GM12878 (cell line): ENCODE results near the gene ANKRD16. TPM values are rescaled to one million over a fixed set of nuclear protein-coding genes. Genes with fewer than 3 reads are reported as not detected.
"Not testable (repeated sequence)": the region's sequence is repeated elsewhere in the genome, so short reads cannot be mapped to it uniquely, and the experiment has no call there.

Experiments used
- ATAC-seq: fragments of 200-7000 bp; cut with Tn5 transposase; 3 replicates; pipeline ENCODE4 v1.9.1; 2020; ENCODE audit warnings: mild to moderate bottlenecking, moderate library complexity
- BruUV-seq: library from RNA; stranded (reverse); fragments of 400-500 nt; replicated peaks from 2 replicates; lab custom pipeline; 2021; lab: Mats Ljungman, UMichigan
- CTCF ChIA-PET: fragments of 300-600 bp; sonication (Branson Sonifier 250); formaldehyde crosslinking; extraction: SDS; loops from one replicate; lab custom pipeline; 2021; ENCODE audit warnings: inconsistent platforms; lab: Yijun Ruan, JAX
- POLR2A ChIA-PET: fragments of 350-600 bp; formaldehyde crosslinking; extraction: SDS; loops from one replicate; lab custom pipeline; 2021; ENCODE audit warnings: inconsistent platforms; lab: Charles Lee
- RAD21 ChIA-PET: fragments of 300-600 bp; sonication (Branson Sonifier 250); formaldehyde crosslinking; loops from one replicate; lab custom pipeline; 2023; ENCODE audit warnings: antibody characterized with exemption; ENCODE audit not compliant: unreplicated experiment; lab: Charles Lee
- SMC1A ChIA-PET: fragments of 300-600 bp; sonication (Branson Sonifier 250); formaldehyde crosslinking; loops from one replicate; lab custom pipeline; 2023; ENCODE audit not compliant: unreplicated experiment, uncharacterized antibody; lab: Charles Lee
- DNase-seq: peaks from one replicate; pipeline ENCODE4 v3.0.0-alpha.2; 2011; ENCODE audit warnings: low read depth, low spot score
- FAIRE-seq: peaks from 3 replicates; lab custom pipeline; 2011; peaks lifted over from hg19 to GRCh38; lab: Jason Lieb, UNC
- H2AFZ ChIP-seq: 2 replicates; pipeline ENCODE4 v1.6.0; 2011; ENCODE audit warnings: low read depth, low read length, control low read depth; ENCODE audit not compliant: control insufficient read depth
- H3K27ac ChIP-seq: 2 replicates; pipeline ENCODE4 v1.5.1; 2011; ENCODE audit warnings: control low read depth; ENCODE audit not compliant: control insufficient read depth, insufficient read depth
- H3K27me3 ChIP-seq, 2 experiments: replicated peaks in 1 of 2; 2 replicates each; pipeline versions ENCODE4 v1.6.0 to v1.6.1; 2011; ENCODE audit warnings: low read length in 1 of 2; ENCODE audit not compliant: control insufficient read depth in 2 of 2, insufficient read depth in 2 of 2
- H3K36me3 ChIP-seq, 2 experiments: 2 replicates each; pipeline ENCODE4 v1.5.1; 2011; ENCODE audit warnings: low read length in 1 of 2; ENCODE audit not compliant: control insufficient read depth in 2 of 2, insufficient read depth in 2 of 2
- H3K4me1 ChIP-seq: 2 replicates; pipeline ENCODE4 v1.6.1; 2011; ENCODE audit warnings: mild to moderate bottlenecking, low read length, moderate library complexity, mixed read lengths; ENCODE audit not compliant: control insufficient read depth, insufficient read depth
- H3K4me2 ChIP-seq: 2 replicates; pipeline ENCODE4 v1.6.0; 2011; ENCODE audit warnings: control low read depth; ENCODE audit not compliant: control insufficient read depth, insufficient read depth
- H3K4me3 ChIP-seq: fragments of 200-600 bp; sonication (generic); 2 replicates; pipeline ENCODE4 v1.5.1; 2016
- H3K79me2 ChIP-seq: 2 replicates; pipeline ENCODE4 v1.6.0; 2011; ENCODE audit warnings: low read length; ENCODE audit not compliant: control insufficient read depth, insufficient read depth
- H3K9ac ChIP-seq: 2 replicates; pipeline ENCODE4 v1.8.0; 2011; ENCODE audit warnings: low read length, control low read depth, mixed read lengths; ENCODE audit not compliant: control insufficient read depth, insufficient read depth
- H3K9me3 ChIP-seq: replicated peaks from 3 replicates; pipeline ENCODE4 v1.5.1; 2011; ENCODE audit warnings: mild to moderate bottlenecking, low read length; ENCODE audit not compliant: control insufficient read depth, insufficient read depth
- H4K20me1 ChIP-seq: 2 replicates; pipeline ENCODE4 v1.6.0; 2011; ENCODE audit not compliant: control insufficient read depth, insufficient read depth
- BCLAF1 ChIP-seq: fragments of 450-650 bp; IDR thresholded peaks from 2 replicates; pipeline ENCODE4 v1.6.1; 2017; ENCODE audit warnings: antibody characterized with exemption, mild to moderate bottlenecking, moderate library complexity
- DPF2 ChIP-seq: fragments of 450-650 bp; IDR thresholded peaks from 2 replicates; pipeline ENCODE4 v1.6.1; 2017; ENCODE audit warnings: mild to moderate bottlenecking
- JUND ChIP-seq: IDR thresholded peaks from 2 replicates; pipeline ENCODE4 v1.6.1; 2012; ENCODE audit warnings: low read depth, mild to moderate bottlenecking, low read length, improper control_type of control experiment, moderate library complexity
- MTA3 ChIP-seq: IDR thresholded peaks from 2 replicates; pipeline ENCODE4 v1.6.1; 2012; ENCODE audit warnings: low read length, inconsistent platforms, borderline replicate concordance
- PRDM15 ChIP-seq: fragments of 450-650 bp; formaldehyde crosslinking; IDR thresholded peaks from 2 replicates; pipeline ENCODE4 v1.4.0; 2020; ENCODE audit warnings: mild to moderate bottlenecking, moderate library complexity
- ZNF384 ChIP-seq: IDR thresholded peaks from 2 replicates; pipeline ENCODE4 v1.6.1; 2012; ENCODE audit warnings: low read depth, mild to moderate bottlenecking, low read length, improper control_type of control experiment, borderline replicate concordance
- ZZZ3 ChIP-seq: IDR thresholded peaks from 2 replicates; pipeline ENCODE4 v1.6.1; 2011; ENCODE audit warnings: low read depth; ENCODE audit not compliant: control insufficient read depth, insufficient read length
- WGBS: methylation state at CpG from one replicate; pipeline ENCODE4 v1.1.6; 2016; ENCODE audit warnings: low lambda C conversion rate; ENCODE audit not compliant: insufficient replicate concordance, insufficient coverage; ENCODE audit errors: missing lambda C conversion rate; 5-methylcytosine and 5-hydroxymethylcytosine counted together
- in situ Hi-C: fragments of 300-500 bp; cut with MboI; formaldehyde crosslinking; loops from 9 replicates; pipeline ENCODE4 v1.14.3; 2018; ENCODE audit warnings: mixed read lengths
- intact Hi-C: fragments of 100-400 bp; cut with micrococcal nuclease; formaldehyde crosslinking; loops from one replicate; pipeline ENCODE4 v1.14.2; 2022; ENCODE audit not compliant: unreplicated experiment
- polyA plus RNA-seq, 11 experiments: library from polyadenylated mRNA; depleted of rRNA in 4 of 11; unstranded in 6 of 11; stranded (reverse) in 5 of 11; fragments of >200 nt; fragmentation: Nextera tagmentation in 4 of 11; fragmentation: Illumina TruSeq in 1 of 11; extraction: Ambion mirVana in 4 of 11; extraction: Trizol in 1 of 11; gene quantifications; 1 replicate in 1 of 11; 2 replicates in 10 of 11; pipeline versions ENCODE4 v1.2.1 to v1.2.3, GENCODE V29; 2011 to 2016; ENCODE audit warnings: inconsistent platforms in 2 of 11, missing spikeins in 2 of 11, low read depth in 1 of 11
- total RNA-seq, 4 experiments: library from RNA; depleted of rRNA in 3 of 4; stranded (reverse); fragments of >200 nt in 3 of 4; fragmentation: Illumina TruSeq in 1 of 4; extraction: Trizol in 1 of 4; gene quantifications; 2 replicates each; pipeline versions ENCODE4 v1.2.1 to v1.2.3, GENCODE V29; 2013 to 2021

Gene ANKRD16
- total and polyA plus RNA-seq, 10 of the 15 experiments (the other 5 are each of a cell fraction or from before 2014, with no cell fraction given), result 0.57 to 13.6 (median 4.4) TPM

- RAD21 ChIA-PET, result interaction anchor here (1.1 to 1.6 kb wide), 3 partner anchors 13 to 177 kb away, joined by 3 to 4 read pairs (median 3); partner anchors contain the start of genes ANKRD16 and FBH1
- H3K36me3 ChIP-seq, ATAC-seq, H3K4me1 ChIP-seq, BruUV-seq, FAIRE-seq, H3K9me3 ChIP-seq, H3K79me2 ChIP-seq, H3K4me3 ChIP-seq, DNase-seq, H3K9ac ChIP-seq, in situ Hi-C loops, H4K20me1 ChIP-seq, H2AFZ ChIP-seq, H3K27me3 ChIP-seq, H3K27ac ChIP-seq, intact Hi-C loops, H3K4me2 ChIP-seq: not testable (repeated sequence)
- 83% methylated on average over 7 of the region's 7 CpGs for WGBS
- CTCF ChIA-PET, result interaction anchor here (0.6 to 1.6 kb wide), 5 partner anchors 9 to 219 kb away, joined by 3 to 6 read pairs (median 5); partner anchors contain the start of genes ANKRD16 and FBH1
- POLR2A ChIA-PET, result interaction anchor here (1.8 kb wide), 1 partner anchor 13 kb away, joined by 5 read pairs; the partner anchor contains the start of genes ANKRD16 and FBH1
- SMC1A ChIA-PET, result interaction anchor here (0.6 to 1.7 kb wide), 7 partner anchors 9 to 173 kb away, joined by 3 to 6 read pairs (median 3); no protein-coding TSS in a partner anchor
Observed at GRCh38 chr10:5877041-5877440, 12.7 kb downstream of the ANKRD16 start.

GRCh38 chr10:5876181-5876768, 13.4 kb downstream of the ANKRD16 start:
- in situ Hi-C loops, result no loop called here
- no peak for ATAC-seq
- TF ChIP-seq PRDM15 (CRISPR knock-in tag), result no peak
- no peak for TF ChIP-seq ZNF384
- TF ChIP-seq BCLAF1, result no peak
- no peak for TF ChIP-seq MTA3
- no peak for TF ChIP-seq ZZZ3
- TF ChIP-seq DPF2, result no peak
- no peak for TF ChIP-seq JUND

More at GRCh38 chr10:5876181-5876768, 13.4 kb downstream of the ANKRD16 start:
- DNase-seq, result no peak
- H3K9ac ChIP-seq, result no peak overlapping the region
- no peak overlapping the region for H3K27ac ChIP-seq
- H2AFZ ChIP-seq, result no peak overlapping the region
- H3K27me3 ChIP-seq, result no peaks in the 10 kb centered on the region
- no peaks in the 10 kb centered on the region for H3K79me2 ChIP-seq
- CTCF ChIA-PET, result interaction anchor here (0.6 to 1.6 kb wide), 3 partner anchors 10 to 220 kb away, joined by 3 to 6 read pairs (median 5); no protein-coding TSS in a partner anchor
- BruUV-seq, result no TSS peak
- no peaks in the 10 kb centered on the region for H3K9me3 ChIP-seq
- H3K4me2 ChIP-seq, result no peak overlapping the region
- WGBS, result 86% methylated on average over 14 of the region's 14 CpGs
- no peak for FAIRE-seq
- H3K4me3 ChIP-seq, result no peak overlapping the region
- POLR2A ChIA-PET, result interaction anchor here (1.8 kb wide), 1 partner anchor 14 kb away, joined by 5 read pairs; the partner anchor contains the start of genes ANKRD16 and FBH1
- intact Hi-C loops, result no loop called here
- H3K4me1 ChIP-seq, result peaks cover 3% of the 10 kb centered on the region
- SMC1A ChIA-PET, result interaction anchor here (1.0 to 1.7 kb wide), 3 partner anchors 10 to 67 kb away, joined by 3 to 6 read pairs (median 3); no protein-coding TSS in a partner anchor
- RAD21 ChIA-PET, result interaction anchor here (1.6 to 3.6 kb wide), 2 partner anchors 32 to 35 kb away, joined by 3 to 23 read pairs; no protein-coding TSS in a partner anchor
- no peaks in the 10 kb centered on the region for H4K20me1 ChIP-seq
- H3K36me3 ChIP-seq, result peaks cover 2 to 8% of the 10 kb centered on the region in 2 experiments; a peak in 3 of 4 replicates
